Measurements from ENCODE around the gene SSC5D.

Gene SSC5D

DNA sequence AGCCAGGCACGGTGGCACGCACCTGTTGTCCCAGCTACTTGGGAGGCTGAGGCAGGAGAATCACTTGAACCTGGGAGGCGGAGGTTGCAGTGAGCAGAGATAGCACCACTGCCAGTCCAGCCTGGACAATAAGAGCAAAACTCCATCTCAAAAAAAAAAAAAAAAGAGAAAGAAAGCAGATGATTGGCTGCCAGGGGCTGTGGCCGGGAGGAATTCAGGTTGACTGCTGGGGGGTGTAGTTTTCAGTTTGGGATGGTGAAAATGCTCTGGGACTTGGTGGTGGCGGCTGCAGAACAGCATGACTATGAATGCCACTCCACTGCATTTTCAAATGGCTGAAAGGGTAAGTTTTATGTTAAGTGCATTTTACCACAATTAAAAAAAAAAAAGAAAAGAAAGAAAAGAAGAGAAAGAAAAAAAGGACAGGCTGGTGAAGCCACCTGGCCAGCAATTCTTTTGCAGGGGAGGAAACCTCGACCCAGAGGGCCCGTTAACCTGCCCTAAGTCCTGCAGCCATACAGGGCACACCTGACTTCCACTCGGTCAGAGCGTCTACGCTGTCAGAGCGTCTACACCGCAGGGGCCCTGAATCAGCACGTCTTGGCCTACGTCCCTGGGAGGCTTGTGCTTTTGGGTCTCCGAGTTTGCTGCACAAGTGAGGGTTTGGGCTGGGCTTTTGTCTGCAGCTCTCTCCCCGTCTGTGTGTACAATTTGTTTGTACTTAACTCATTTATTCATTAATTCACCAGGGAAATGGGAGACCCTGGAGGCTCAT, 30.4 kb upstream of the SSC5D start:
- H3K4me1 ChIP-seq (ENCODE audit: insufficient read depth, low read length): peaks cover 12% of the 10 kb centered on the region
- H3K9me3 ChIP-seq (ENCODE audit: low read length): no peaks in the 10 kb centered on the region
- H3K4me3 ChIP-seq (ENCODE audit: low read depth in 1 of 2, low read length in 2 of 2): no peak overlapping the region
- H3K27ac ChIP-seq (ENCODE audit: low read depth, low read length): no peak overlapping the region
- peaks cover 10% of the 10 kb centered on the region for H3K36me3 ChIP-seq (ENCODE audit: insufficient read depth, low read length)
- H3K9ac ChIP-seq (ENCODE audit: low read length): no peak overlapping the region
- peaks cover 0 to 2% of the 10 kb centered on the region in 2 donors for H3K27me3 ChIP-seq (ENCODE audit: control insufficient read depth in 1 of 2, insufficient read depth in 2 of 2, low read length in 2 of 2)

DNA sequence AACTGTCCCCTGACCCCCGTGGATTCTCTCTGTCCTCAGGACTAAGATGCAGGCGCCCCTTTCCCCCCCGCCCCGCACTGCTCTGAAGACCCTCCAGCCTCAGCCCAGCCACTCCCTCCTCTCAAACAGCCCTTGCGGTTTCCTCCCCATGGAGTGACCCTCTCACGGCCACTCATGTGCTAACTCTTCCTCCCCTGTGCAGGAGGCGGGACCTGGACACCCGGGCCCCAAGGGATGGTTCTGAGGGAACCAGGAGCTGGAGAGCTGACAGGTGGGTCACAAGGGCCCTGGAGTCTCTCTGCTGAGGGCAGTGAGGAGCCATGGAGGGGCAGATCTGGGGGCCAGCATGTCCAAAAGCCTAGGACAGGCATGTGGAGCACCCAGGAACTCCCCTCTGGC, 28.7 kb upstream of the SSC5D start:
- Histone ChIP-seq H3K27ac (ENCODE audit: low read depth, low read length) (peak overlapping the region; percentile 61), H3K9me3 (ENCODE audit: low read length) (no peaks in the 10 kb centered on the region), H3K4me3 (ENCODE audit: low read depth in 1 of 2, low read length in 2 of 2) (peak overlapping the region in 1 of 2 donors; percentile 82)

DNA sequence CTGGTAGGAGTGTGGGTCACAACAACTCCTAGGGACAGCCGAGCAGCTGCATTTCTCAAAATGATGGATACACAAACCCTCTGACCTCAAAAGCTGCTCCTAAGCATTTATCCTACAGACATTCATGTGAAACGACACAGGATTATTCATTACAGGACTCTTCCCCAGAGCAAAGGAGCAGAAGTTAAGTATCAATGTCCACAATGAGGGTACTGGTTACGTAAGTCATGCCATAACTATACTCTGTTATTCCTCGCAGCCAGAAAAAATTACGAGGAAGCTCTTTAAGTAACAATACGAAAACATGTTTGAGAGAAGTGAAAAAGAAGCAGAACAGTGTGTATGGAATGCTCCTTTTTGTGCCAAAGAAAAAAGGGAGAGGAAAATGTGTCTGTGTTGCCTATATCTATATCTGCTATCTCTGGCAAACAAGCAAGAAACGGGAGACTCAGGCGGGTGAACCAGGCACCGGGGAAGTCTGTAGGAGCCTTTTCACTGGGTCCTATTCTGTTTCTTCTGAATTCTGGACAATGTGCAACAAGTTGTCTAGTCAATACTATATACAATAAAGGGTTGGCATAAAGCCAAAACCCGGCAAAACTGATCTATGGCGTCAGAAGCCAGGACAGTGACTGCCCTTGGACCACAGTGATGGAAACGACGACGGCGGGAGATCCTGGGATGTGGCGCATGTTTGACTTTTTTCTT, 28.1 kb upstream of the SSC5D start:
- Histone ChIP-seq H3K9ac (ENCODE audit: low read length) (peak overlapping the region; percentile 33), H3K4me1 (ENCODE audit: insufficient read depth, low read length) (peaks cover 12% of the 10 kb centered on the region), H3K4me3 (ENCODE audit: low read depth in 1 of 2, low read length in 2 of 2) (peak overlapping the region; percentile 67 to 82), H3K9me3 (ENCODE audit: low read length) (no peaks in the 10 kb centered on the region), H3K27ac (ENCODE audit: low read depth, low read length) (peak overlapping the region; percentile 61), H3K36me3 (ENCODE audit: insufficient read depth, low read length) (peaks cover 5% of the 10 kb centered on the region), H3K27me3 (ENCODE audit: control insufficient read depth in 1 of 2, insufficient read depth in 2 of 2, low read length in 2 of 2) (no peaks in the 10 kb centered on the region)

More for the DNA sequence above, 28.7 kb upstream of the SSC5D start:
- Histone ChIP-seq H3K27me3 (ENCODE audit: control insufficient read depth in 1 of 2, insufficient read depth in 2 of 2, low read length in 2 of 2) (no peaks in the 10 kb centered on the region), H3K9ac (ENCODE audit: low read length) (no peak overlapping the region), H3K36me3 (ENCODE audit: insufficient read depth, low read length) (peaks cover 6% of the 10 kb centered on the region), H3K4me1 (ENCODE audit: insufficient read depth, low read length) (peaks cover 12% of the 10 kb centered on the region)

GRCh38 chr19:55460670-55461258, 27.5 kb upstream of the SSC5D start:
- Histone ChIP-seq H3K4me1 (ENCODE audit: insufficient read depth, low read length) (peaks cover 12% of the 10 kb centered on the region), H3K36me3 (ENCODE audit: insufficient read depth, low read length) (no peaks in the 10 kb centered on the region), H3K9ac (ENCODE audit: low read length) (peak overlapping the region; percentile 72), H3K27me3 (ENCODE audit: control insufficient read depth in 1 of 2, insufficient read depth in 2 of 2, low read length in 2 of 2) (no peaks in the 10 kb centered on the region), H3K4me3 (ENCODE audit: low read depth in 1 of 2, low read length in 2 of 2) (peak overlapping the region; percentile 67 to 82), H3K27ac (ENCODE audit: low read depth, low read length) (peak overlapping the region; percentile 99), H3K9me3 (ENCODE audit: low read length) (no peaks in the 10 kb centered on the region)

- no peaks in the 10 kb centered on the region for H3K36me3 ChIP-seq (ENCODE audit: insufficient read depth, low read length)
- no peaks in the 10 kb centered on the region for H3K9me3 ChIP-seq (ENCODE audit: low read length)
- H3K4me3 ChIP-seq (ENCODE audit: low read depth in 1 of 2, low read length in 2 of 2): peak within 1 kb of the TSS; percentile 67 to 82
- H3K27ac ChIP-seq (ENCODE audit: low read depth, low read length): peak within 1 kb of the TSS; percentile 99
- peak within 1 kb of the TSS; percentile 72 for H3K9ac ChIP-seq (ENCODE audit: low read length)
- peaks cover 12% of the 10 kb centered on the region for H3K4me1 ChIP-seq (ENCODE audit: insufficient read depth, low read length)
- H3K27me3 ChIP-seq (ENCODE audit: control insufficient read depth in 1 of 2, insufficient read depth in 2 of 2, low read length in 2 of 2): no peaks in the 10 kb centered on the region
These were observed 26.8 kb upstream of the SSC5D start, which contains the start of gene ISOC2 for GRCh38 chr19:55461259-55461973. Gene ISOC2, minus strand, starts transcription at chr19:55461642. Its CDS starts 5,156 bp downstream, at chr19:55456486.

DNA sequence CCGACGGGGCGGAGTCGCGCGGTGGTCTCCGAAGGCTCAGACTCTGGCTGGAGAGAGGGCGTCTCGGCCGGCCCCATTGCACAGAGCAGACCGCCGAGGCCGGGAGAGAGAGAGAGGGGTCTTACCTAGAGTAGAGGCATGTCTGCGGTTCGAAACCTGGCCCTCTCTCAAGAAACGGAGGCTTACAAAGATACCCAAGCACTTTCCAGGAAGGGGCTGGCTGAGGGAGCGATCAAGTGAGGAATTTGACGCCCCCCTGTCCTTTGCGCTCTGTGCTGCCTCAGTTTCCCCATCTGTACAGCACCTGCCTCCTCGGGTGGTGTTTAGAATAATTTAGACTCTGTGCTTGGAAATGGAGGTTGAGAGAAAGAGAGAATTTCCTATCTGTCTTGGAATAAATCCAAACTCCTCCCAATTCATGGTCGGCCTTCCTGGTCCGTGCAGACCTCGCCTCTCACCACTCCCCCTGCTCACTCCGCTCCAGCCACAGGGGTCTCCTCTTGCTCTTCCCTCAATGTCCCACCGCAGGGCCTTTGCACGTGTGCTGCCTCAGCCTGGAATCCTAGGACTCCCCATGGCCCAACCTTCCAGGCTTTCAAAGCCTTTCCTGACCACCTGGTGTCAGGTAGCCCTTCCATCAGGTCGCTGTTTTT, 26.1 kb upstream of the SSC5D start:
- peak overlapping the region; percentile 31 to 73 for H3K4me3 ChIP-seq (ENCODE audit: low read depth in 1 of 2, low read length in 2 of 2)

GRCh38 chr19:55462722-55463121, 25.5 kb upstream of the SSC5D start:
- Histone ChIP-seq H3K36me3 (ENCODE audit: insufficient read depth, low read length) (no peaks in the 10 kb centered on the region), H3K9me3 (ENCODE audit: low read length) (no peaks in the 10 kb centered on the region), H3K4me1 (ENCODE audit: insufficient read depth, low read length) (peaks cover 12% of the 10 kb centered on the region), H3K27me3 (ENCODE audit: control insufficient read depth in 1 of 2, insufficient read depth in 2 of 2, low read length in 2 of 2) (no peaks in the 10 kb centered on the region), H3K9ac (ENCODE audit: low read length) (no peak overlapping the region), H3K27ac (ENCODE audit: low read depth, low read length) (no peak overlapping the region), H3K4me3 (ENCODE audit: low read depth in 1 of 2, low read length in 2 of 2) (no peak overlapping the region)

More for the DNA sequence above, 26.1 kb upstream of the SSC5D start:
- H3K27me3 ChIP-seq (ENCODE audit: control insufficient read depth in 1 of 2, insufficient read depth in 2 of 2, low read length in 2 of 2): no peaks in the 10 kb centered on the region
- H3K36me3 ChIP-seq (ENCODE audit: insufficient read depth, low read length): no peaks in the 10 kb centered on the region
- peak overlapping the region; percentile 54 for H3K9ac ChIP-seq (ENCODE audit: low read length)
- peak overlapping the region; percentile 79 for H3K27ac ChIP-seq (ENCODE audit: low read depth, low read length)
- H3K9me3 ChIP-seq (ENCODE audit: low read length): no peaks in the 10 kb centered on the region
- H3K4me1 ChIP-seq (ENCODE audit: insufficient read depth, low read length): peaks cover 12% of the 10 kb centered on the region

DNA sequence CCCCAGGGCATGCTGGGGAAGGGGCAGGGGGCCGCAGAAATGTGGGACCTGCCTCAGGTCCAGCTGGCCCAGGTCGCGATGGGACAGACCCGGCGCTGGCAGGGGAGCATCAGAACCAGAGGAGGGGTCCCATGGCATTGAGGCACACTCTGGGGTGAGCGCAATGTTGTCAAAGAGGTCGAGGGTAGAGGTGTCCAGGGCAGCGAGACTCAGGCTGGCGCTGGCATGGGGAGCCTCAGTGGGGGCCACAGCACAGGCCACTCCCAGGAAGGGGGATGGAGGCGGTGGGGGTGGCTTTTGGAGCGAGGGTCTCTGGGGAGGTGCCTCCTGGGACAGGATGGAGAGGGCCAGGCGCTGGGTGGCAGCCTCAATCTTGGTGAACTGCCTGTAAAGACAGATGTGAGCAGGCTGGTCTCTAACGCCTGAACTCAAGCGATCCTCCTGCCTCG, 24.6 kb upstream of the SSC5D start:
- H3K27me3 ChIP-seq (ENCODE audit: control insufficient read depth in 1 of 2, insufficient read depth in 2 of 2, low read length in 2 of 2): no peaks in the 10 kb centered on the region
- H3K4me1 ChIP-seq (ENCODE audit: insufficient read depth, low read length): peaks cover 17% of the 10 kb centered on the region
- H3K4me3 ChIP-seq (ENCODE audit: low read depth in 1 of 2, low read length in 2 of 2): no peak overlapping the region
- no peak overlapping the region for H3K27ac ChIP-seq (ENCODE audit: low read depth, low read length)
- no peaks in the 10 kb centered on the region for H3K9me3 ChIP-seq (ENCODE audit: low read length)
- H3K36me3 ChIP-seq (ENCODE audit: insufficient read depth, low read length): no peaks in the 10 kb centered on the region
- no peak overlapping the region for H3K9ac ChIP-seq (ENCODE audit: low read length)

DNA sequence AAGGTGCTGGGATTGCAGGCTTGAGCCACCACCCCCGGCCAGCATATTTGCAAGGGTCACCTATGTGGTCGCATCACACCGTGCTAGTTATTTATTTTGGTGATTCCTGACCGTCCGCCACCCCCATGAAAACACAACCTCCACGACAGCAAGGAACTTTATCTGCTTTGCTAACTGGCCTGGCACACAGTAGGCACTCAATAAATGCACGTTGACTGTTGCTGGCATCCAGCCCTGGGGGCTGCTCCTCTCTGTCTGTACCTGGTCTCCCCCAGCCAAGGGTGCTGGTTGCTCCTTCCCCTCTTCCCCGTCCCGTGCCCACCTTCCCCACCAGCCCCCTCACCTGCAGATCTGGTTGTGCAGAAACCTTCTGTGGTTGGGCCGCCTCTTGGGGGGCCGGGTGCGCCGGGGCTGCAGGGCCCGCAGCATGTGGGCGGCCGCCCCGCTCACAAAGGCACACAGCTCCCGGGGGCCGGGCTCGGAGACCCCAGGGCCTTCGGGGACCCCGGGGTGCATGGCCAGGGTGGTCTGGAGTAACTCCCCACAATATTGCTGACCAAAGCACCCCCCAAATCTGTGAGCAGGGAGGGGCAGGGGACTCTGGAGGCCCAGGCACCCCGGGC, 24.1 kb upstream of the SSC5D start:
- no peak overlapping the region for H3K27ac ChIP-seq (ENCODE audit: low read depth, low read length)
- no peak overlapping the region for H3K9ac ChIP-seq (ENCODE audit: low read length)
- H3K36me3 ChIP-seq (ENCODE audit: insufficient read depth, low read length): no peaks in the 10 kb centered on the region
- no peak overlapping the region for H3K4me3 ChIP-seq (ENCODE audit: low read depth in 1 of 2, low read length in 2 of 2)
- H3K27me3 ChIP-seq (ENCODE audit: control insufficient read depth in 1 of 2, insufficient read depth in 2 of 2, low read length in 2 of 2): no peaks in the 10 kb centered on the region
- peaks cover 17% of the 10 kb centered on the region for H3K4me1 ChIP-seq (ENCODE audit: insufficient read depth, low read length)
- no peaks in the 10 kb centered on the region for H3K9me3 ChIP-seq (ENCODE audit: low read length)

DNA sequence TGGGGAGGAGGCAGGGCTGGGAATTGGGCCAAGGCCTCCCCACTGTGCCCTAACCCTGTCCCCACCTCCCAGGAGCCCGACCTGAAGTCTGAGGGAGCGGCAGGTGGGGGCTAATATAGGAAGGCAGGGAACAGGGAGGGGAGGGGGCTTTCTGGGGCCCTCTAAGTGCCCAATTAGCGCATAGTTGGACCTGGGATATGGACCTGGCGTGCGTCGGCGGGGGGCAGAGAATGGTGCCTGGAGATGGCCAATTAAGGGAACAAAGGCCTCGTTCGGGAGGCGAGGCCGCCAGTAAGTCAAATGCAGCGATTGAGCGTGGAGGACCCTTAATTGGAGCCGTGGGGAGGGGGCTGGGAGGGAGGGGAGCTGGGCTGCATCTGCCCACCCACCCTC, 23.6 kb upstream of the SSC5D start, which contains the start of gene C19orf85:
TSS of gene C19orf85 (minus strand) at position 90 of the 393 bp plus-strand sequence. CDS start 197 bp downstream, outside the sequence.
- peaks cover 13% of the 10 kb centered on the region for H3K4me1 ChIP-seq (ENCODE audit: insufficient read depth, low read length)
- H3K36me3 ChIP-seq (ENCODE audit: insufficient read depth, low read length): no peaks in the 10 kb centered on the region
- no peak within 1 kb of the TSS for H3K27ac ChIP-seq (ENCODE audit: low read depth, low read length)
- no peak within 1 kb of the TSS for H3K9ac ChIP-seq (ENCODE audit: low read length)
- no peaks in the 10 kb centered on the region for H3K9me3 ChIP-seq (ENCODE audit: low read length)
- no peak within 1 kb of the TSS for H3K4me3 ChIP-seq (ENCODE audit: low read depth in 1 of 2, low read length in 2 of 2)
- H3K27me3 ChIP-seq (ENCODE audit: control insufficient read depth in 1 of 2, insufficient read depth in 2 of 2, low read length in 2 of 2): no peaks in the 10 kb centered on the region
